Liver (tissue), 5 donors: Measurements from ENCODE around the gene SLC16A11. TPM values are rescaled to one million over a fixed set of nuclear protein-coding genes. Genes with fewer than 3 reads are reported as not detected.

Experiments used
- polyA plus RNA-seq, 2 donors: library from polyadenylated mRNA; stranded (reverse) in 1 of 2; unstranded in 1 of 2; fragments of 200-250 nt in 1 of 2; fragments of >200 nt in 1 of 2; fragmentation: Nextera tagmentation in 1 of 2; extraction: Ambion mirVana in 1 of 2; gene quantifications; one replicate each; pipeline versions ENCODE4 v1.2.1 to v1.2.3, GENCODE V29; 2013 to 2015
- small RNA-seq: library from RNA; depleted of rRNA; stranded (forward); fragments of <200 nt; gene quantifications from one replicate; pipeline ENCODE3, GENCODE V24; 2014
- total RNA-seq, 2 donors: library from RNA; depleted of rRNA; stranded (reverse); fragments of >200 nt; gene quantifications; one replicate each; pipeline ENCODE4 v1.2.3, GENCODE V29; 2014
- donor health status: healthy.
- donor health status: healthy.
- donor health status: healthy.

Gene SLC16A11
- total and polyA plus RNA-seq, 4 donors, result 1.7 to 8.2 (median 3.1) TPM

Small RNA genes within 50 kb of the gene (small RNA-seq; reads per million reads assigned to genes)
- gene AC120057.1, result not detected

Other genes with a start within 250 kb of the SLC16A11 start
- not detected for gene TEKT1, start 212.4 kb downstream of the SLC16A11 start, total RNA-seq
- gene TEKT1, start 212.4 kb downstream of the SLC16A11 start, polyA plus RNA-seq, result under 1 TPM in 1 of 2 donors, not detected in 1; 0.15 TPM
- 1 to 10 TPM in 1 of 2 donors, not detected in 1; 3.1 TPM for gene ALOX12, start 48.0 kb downstream of the SLC16A11 start, total RNA-seq
- gene ALOX12, start 48.0 kb downstream of the SLC16A11 start, polyA plus RNA-seq, result under 1 TPM; 0.03 to 0.24 TPM
- gene RNASEK, start 31.5 kb downstream of the SLC16A11 start, total RNA-seq, result 10 to 100 TPM; 13.5 to 65.5 TPM
- 100 to 1,000 TPM; 196 to 384 TPM for gene RNASEK, start 31.5 kb downstream of the SLC16A11 start, polyA plus RNA-seq
- gene BCL6B, start 21.0 kb downstream of the SLC16A11 start, total RNA-seq, result 1 to 10 TPM; 1.1 to 5.7 TPM
- 1 to 10 TPM; 1.7 to 1.8 TPM for gene BCL6B, start 21.0 kb downstream of the SLC16A11 start, polyA plus RNA-seq
- 10 to 100 TPM in 1 of 2 donors, 1 to 10 TPM in 1; 2.3 to 26.6 TPM for gene SLC16A13, start 8.1 kb downstream of the SLC16A11 start, total RNA-seq
- gene SLC16A13, start 8.1 kb downstream of the SLC16A11 start, polyA plus RNA-seq, result 10 to 100 TPM; 33.3 to 43.2 TPM
- gene CLEC10A, start 36.2 kb upstream of the SLC16A11 start, total RNA-seq, result 1 to 10 TPM; 3.1 to 3.8 TPM
- gene CLEC10A, start 36.2 kb upstream of the SLC16A11 start, polyA plus RNA-seq, result 1 to 10 TPM; 1.4 to 4.0 TPM
- gene ASGR2, start 70.7 kb upstream of the SLC16A11 start, total RNA-seq, result 100 to 1,000 TPM; 188 to 336 TPM
- gene ASGR2, start 70.7 kb upstream of the SLC16A11 start, polyA plus RNA-seq, result 100 to 1,000 TPM; 650 to 657 TPM
- 100 to 1,000 TPM; 127 to 401 TPM for gene ASGR1, start 135.3 kb upstream of the SLC16A11 start, total RNA-seq
- gene ASGR1, start 135.3 kb upstream of the SLC16A11 start, polyA plus RNA-seq, result 100 to 1,000 TPM; 541 to 728 TPM
- gene DLG4, start 175.7 kb upstream of the SLC16A11 start, total RNA-seq, result 1 to 10 TPM; 2.1 to 5.7 TPM
- 1 to 10 TPM in 1 of 2 donors, under 1 TPM in 1; 0.40 to 1.6 TPM for gene DLG4, start 175.7 kb upstream of the SLC16A11 start, polyA plus RNA-seq
- 1,000 to 10,000 TPM in 1 of 2 donors, 100 to 1,000 TPM in 1; 185 to 1,110 TPM for gene ACADVL, start 175.8 kb upstream of the SLC16A11 start, total RNA-seq
- gene ACADVL, start 175.8 kb upstream of the SLC16A11 start, polyA plus RNA-seq, result 1,000 to 10,000 TPM; 1,107 to 1,301 TPM
- gene DVL2, start 190.4 kb upstream of the SLC16A11 start, total RNA-seq, result 10 to 100 TPM; 16.7 to 24.5 TPM
- gene DVL2, start 190.4 kb upstream of the SLC16A11 start, polyA plus RNA-seq, result 1 to 10 TPM; 3.4 to 5.9 TPM
- gene PHF23, start 195.4 kb upstream of the SLC16A11 start, total RNA-seq, result 10 to 100 TPM; 14.6 to 15.8 TPM
- gene PHF23, start 195.4 kb upstream of the SLC16A11 start, polyA plus RNA-seq, result 10 to 100 TPM; 14.0 to 18.3 TPM
- gene GABARAP, start 198.4 kb upstream of the SLC16A11 start, total RNA-seq, result 10 to 100 TPM; 74.4 to 88.4 TPM
- gene GABARAP, start 198.4 kb upstream of the SLC16A11 start, polyA plus RNA-seq, result 100 to 1,000 TPM; 322 to 489 TPM
- gene CTDNEP1, start 207.6 kb upstream of the SLC16A11 start, total RNA-seq, result 10 to 100 TPM; 15.2 to 21.9 TPM
- 10 to 100 TPM; 11.0 to 28.6 TPM for gene CTDNEP1, start 207.6 kb upstream of the SLC16A11 start, polyA plus RNA-seq
- gene ELP5, start 208.1 kb upstream of the SLC16A11 start, total RNA-seq, result 10 to 100 TPM; 19.3 to 24.1 TPM
- gene ELP5, start 208.1 kb upstream of the SLC16A11 start, polyA plus RNA-seq, result 10 to 100 TPM; 29.1 to 38.4 TPM
- 10 to 100 TPM in 1 of 2 donors, 1 to 10 TPM in 1; 3.0 to 20.2 TPM for gene CLDN7, start 218.4 kb upstream of the SLC16A11 start, total RNA-seq
- gene CLDN7, start 218.4 kb upstream of the SLC16A11 start, polyA plus RNA-seq, result 10 to 100 TPM; 19.1 to 35.0 TPM
- gene SLC2A4, start 237.6 kb upstream of the SLC16A11 start, total RNA-seq, result 10 to 100 TPM in 1 of 2 donors, 1 to 10 TPM in 1; 1.2 to 10.6 TPM
- gene SLC2A4, start 237.6 kb upstream of the SLC16A11 start, polyA plus RNA-seq, result 1 to 10 TPM in 1 of 2 donors, under 1 TPM in 1; 0.42 to 1.9 TPM